Upper lobe of right lung (tissue), 1 donor: ENCODE measurements around the gene MTHFS. TPM values are rescaled to one million over a fixed set of nuclear protein-coding genes. Genes with fewer than 3 reads are reported as not detected.
A peak's percentile ranks its signal among the peaks of the same experiment; 100 is the strongest.

Experiments used
- ATAC-seq: fragments of 200-7000 bp; cut with Tn5 transposase; one replicate; pipeline ENCODE4 v1.9.1; 2020; ENCODE audit warnings: mild to moderate bottlenecking, moderate library complexity
- DNase-seq: peaks from one replicate; pipeline ENCODE4 v3.0.0-alpha.2; 2020
- H3K27ac ChIP-seq: fragments of 200-600 bp; one replicate; pipeline ENCODE4 v1.8.0; 2022
- H3K27me3 ChIP-seq: fragments of 200-600 bp; one replicate; pipeline ENCODE4 v1.8.0; 2022; ENCODE audit warnings: mild to moderate bottlenecking
- H3K36me3 ChIP-seq: fragments of 200-600 bp; one replicate; pipeline ENCODE4 v1.8.0; 2022
- H3K4me1 ChIP-seq: fragments of 200-600 bp; one replicate; pipeline ENCODE4 v1.8.0; 2022
- H3K4me3 ChIP-seq: fragments of 200-600 bp; one replicate; pipeline ENCODE4 v1.8.0; 2022; ENCODE audit warnings: mild to moderate bottlenecking
- H3K9me3 ChIP-seq: fragments of 200-600 bp; one replicate; pipeline ENCODE4 v1.8.0; 2022
- intact Hi-C: fragments of 100-400 bp; cut with DNase I; formaldehyde crosslinking; loops from one replicate; pipeline ENCODE4 v1.11.0; 2022
- long read RNA-seq: library from polyadenylated mRNA; unstranded; transcript quantifications from one replicate; pipeline ENCODE4 v2.0.0, GENCODE V29; 2021
- total RNA-seq: library from RNA; stranded (reverse); fragmentation: NEBNext Ultra II Directional; extraction: Animal tissue kit (Norgen Biotek cat#: 25700); gene quantifications from one replicate; pipeline ENCODE4 v1.2.1, GENCODE V29; 2021
- TF ChIP-seq, protein P1 (sequence below): fragments of 200-600 bp; IDR thresholded peaks from one replicate; pipeline ENCODE4 v1.8.0; 2022; ENCODE audit warnings: antibody characterized with exemption
- donor health status: DM: no; HTN: yes; CAD: no; lungs with severe emphysema.

The MTHFS gene
- 40.4 TPM for total RNA-seq
- long read RNA-seq, transcript MTHFS-201 (3 exons, 907 nt), result major isoform, 25 of 43 reads
- long read RNA-seq, partial matches to known transcripts, result 1 of 43 reads
- long read RNA-seq, other reads (novel, unspliced or antisense), result 17 of 43 reads

DNA sequence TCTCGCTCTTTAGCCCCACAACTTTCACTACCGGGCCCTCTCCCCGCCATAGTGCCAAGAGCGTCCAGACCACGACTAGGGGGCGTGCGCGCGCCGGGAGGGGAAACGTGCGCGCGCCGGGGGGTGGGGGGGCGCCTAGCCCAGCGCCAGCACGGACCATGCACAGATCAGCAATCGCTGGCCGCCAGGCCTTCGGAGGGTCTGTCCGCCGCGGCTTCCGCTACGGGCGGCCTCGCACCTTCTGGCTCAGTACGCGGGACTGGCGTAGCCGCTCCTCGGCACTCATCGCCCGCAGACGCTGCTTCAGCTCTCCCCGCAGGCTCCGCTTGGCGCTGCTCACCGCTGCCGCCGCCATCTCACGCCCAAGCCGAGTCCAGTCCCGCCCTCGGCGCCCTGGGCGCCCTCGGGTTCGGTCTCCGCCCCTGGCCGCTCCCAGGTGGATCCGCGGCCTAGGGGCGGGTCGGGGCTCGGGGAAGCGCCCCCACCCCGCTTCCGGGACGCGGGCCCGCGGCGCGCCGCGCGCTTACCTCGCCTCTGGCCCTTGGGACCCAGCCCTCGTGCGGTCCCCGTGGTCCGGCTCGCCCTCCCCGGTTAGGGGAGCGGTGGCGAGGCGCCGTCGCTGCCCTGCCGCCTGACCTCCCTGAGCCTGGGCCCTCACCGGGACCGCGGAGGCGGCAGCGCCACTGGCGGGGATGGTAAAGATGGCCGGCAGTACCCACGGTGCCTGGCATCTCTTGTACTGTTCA is at the start of gene MTHFS:
Gene MTHFS (minus strand): TSS at position 381 of the 746 bp plus-strand sequence. CDS start 26 bp downstream, at position 355.
- intact Hi-C loops, result no loop called here
- Histone ChIP-seq H3K27ac (peak within 1 kb of the TSS; percentile 96), H3K36me3 (no peaks in the 10 kb centered on the region), H3K9me3 (no peaks in the 10 kb centered on the region), H3K4me3 (peak within 1 kb of the TSS; percentile 79), H3K4me1 (peaks cover 19% of the 10 kb centered on the region), H3K27me3 (no peaks in the 10 kb centered on the region)
- DNase-seq (peak; percentile 95), ATAC-seq (peak; percentile 97)
- TF ChIP-seq, protein P1, sequence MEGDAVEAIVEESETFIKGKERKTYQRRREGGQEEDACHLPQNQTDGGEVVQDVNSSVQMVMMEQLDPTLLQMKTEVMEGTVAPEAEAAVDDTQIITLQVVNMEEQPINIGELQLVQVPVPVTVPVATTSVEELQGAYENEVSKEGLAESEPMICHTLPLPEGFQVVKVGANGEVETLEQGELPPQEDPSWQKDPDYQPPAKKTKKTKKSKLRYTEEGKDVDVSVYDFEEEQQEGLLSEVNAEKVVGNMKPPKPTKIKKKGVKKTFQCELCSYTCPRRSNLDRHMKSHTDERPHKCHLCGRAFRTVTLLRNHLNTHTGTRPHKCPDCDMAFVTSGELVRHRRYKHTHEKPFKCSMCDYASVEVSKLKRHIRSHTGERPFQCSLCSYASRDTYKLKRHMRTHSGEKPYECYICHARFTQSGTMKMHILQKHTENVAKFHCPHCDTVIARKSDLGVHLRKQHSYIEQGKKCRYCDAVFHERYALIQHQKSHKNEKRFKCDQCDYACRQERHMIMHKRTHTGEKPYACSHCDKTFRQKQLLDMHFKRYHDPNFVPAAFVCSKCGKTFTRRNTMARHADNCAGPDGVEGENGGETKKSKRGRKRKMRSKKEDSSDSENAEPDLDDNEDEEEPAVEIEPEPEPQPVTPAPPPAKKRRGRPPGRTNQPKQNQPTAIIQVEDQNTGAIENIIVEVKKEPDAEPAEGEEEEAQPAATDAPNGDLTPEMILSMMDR, result peak; percentile 49

- DNase-seq (no peak), ATAC-seq (peak; percentile 20)
- Histone ChIP-seq H3K4me3 (no peak overlapping the region), H3K9me3 (no peaks in the 10 kb centered on the region), H3K27me3 (no peaks in the 10 kb centered on the region), H3K36me3 (no peaks in the 10 kb centered on the region), H3K4me1 (no peaks in the 10 kb centered on the region), H3K27ac (no peak overlapping the region)
- TF ChIP-seq, protein P1, result no peak
- intact Hi-C loops, result no loop called here
Measured at GRCh38 chr15:79944622-79945021, 47.8 kb upstream of the MTHFS start.

DNA sequence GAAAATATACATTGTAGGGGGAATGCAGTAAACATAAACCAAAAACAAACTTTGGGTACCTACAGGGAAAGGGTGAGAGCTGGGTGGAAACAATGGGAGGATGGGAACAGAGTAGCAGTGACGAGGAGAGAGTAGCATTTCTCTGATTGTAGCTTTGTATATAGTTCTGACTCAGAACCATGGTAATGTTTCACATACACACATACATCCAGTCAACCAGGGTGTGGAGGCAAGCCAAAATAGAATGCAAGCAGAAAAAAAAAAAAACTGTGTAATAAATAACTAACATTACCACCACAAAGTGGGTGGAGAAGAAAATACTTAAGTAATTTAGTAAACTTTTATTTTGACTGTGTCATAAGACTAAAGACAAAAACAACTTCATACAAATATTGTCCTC is 47.0 kb upstream of the MTHFS start:
- H3K27ac ChIP-seq, result no peak overlapping the region
- TF ChIP-seq, protein P1, result no peak
- intact Hi-C loops, result no loop called here
- H3K4me3 ChIP-seq, result no peak overlapping the region
- no peaks in the 10 kb centered on the region for H3K36me3 ChIP-seq
- ATAC-seq, result no peak
- no peaks in the 10 kb centered on the region for H3K27me3 ChIP-seq
- DNase-seq, result no peak
- H3K4me1 ChIP-seq, result no peaks in the 10 kb centered on the region
- no peaks in the 10 kb centered on the region for H3K9me3 ChIP-seq

DNA sequence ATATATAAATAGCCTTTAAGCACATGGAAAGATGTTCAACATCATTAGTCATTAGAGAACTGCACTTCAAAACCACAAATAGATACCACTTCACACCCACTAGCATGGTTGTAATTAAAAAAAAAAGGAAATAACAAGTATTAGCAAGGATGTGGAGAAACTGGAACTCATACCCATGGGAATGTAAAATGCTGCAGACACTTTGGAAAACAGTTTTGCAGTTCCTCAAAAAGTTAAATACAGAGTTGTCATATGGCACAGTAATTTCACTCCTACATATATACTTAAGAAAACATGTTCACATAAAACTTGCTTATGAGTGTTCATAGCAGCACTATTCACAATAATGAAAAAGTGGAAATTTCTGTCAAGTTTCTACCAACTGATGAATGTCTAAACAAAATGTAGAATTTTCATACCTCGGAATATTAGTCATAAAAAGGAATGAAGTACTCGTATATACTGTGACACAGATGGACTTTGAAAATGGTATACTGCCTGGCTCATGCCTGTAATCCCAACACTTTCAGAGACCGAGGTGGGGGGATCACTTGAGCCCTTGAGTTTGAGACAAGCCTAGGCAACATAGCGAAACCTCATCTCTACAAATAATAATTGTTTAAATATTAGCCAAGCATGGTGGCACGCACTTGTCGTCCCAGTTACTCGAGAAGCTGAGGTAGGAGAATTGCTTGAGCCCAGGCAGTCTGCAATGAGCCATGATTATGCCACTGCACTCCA is 46.1 kb upstream of the MTHFS start:
- H3K9me3 ChIP-seq, result no peaks in the 10 kb centered on the region
- no peaks in the 10 kb centered on the region for H3K4me1 ChIP-seq
- TF ChIP-seq, protein P1, result no peak
- ATAC-seq, result peak; percentile 49
- H3K27ac ChIP-seq, result no peak overlapping the region
- H3K27me3 ChIP-seq, result no peaks in the 10 kb centered on the region
- no peak for DNase-seq
- intact Hi-C loops, result no loop called here
- no peaks in the 10 kb centered on the region for H3K36me3 ChIP-seq
- no peak overlapping the region for H3K4me3 ChIP-seq

GRCh38 chr15:79939399-79939798 is 42.6 kb upstream of the MTHFS start:
- H3K27me3 ChIP-seq, result no peaks in the 10 kb centered on the region
- intact Hi-C loops, result no loop called here
- no peaks in the 10 kb centered on the region for H3K4me1 ChIP-seq
- DNase-seq (no peak), ATAC-seq (no peak)
- TF ChIP-seq, protein P1, result no peak
- no peak overlapping the region for H3K4me3 ChIP-seq
- H3K27ac ChIP-seq, result no peak overlapping the region
- H3K36me3 ChIP-seq, result no peaks in the 10 kb centered on the region
- no peaks in the 10 kb centered on the region for H3K9me3 ChIP-seq
